ENCODE data around the gene NOX3.
"Not testable (repeated sequence)": the region's sequence is repeated elsewhere in the genome, so short reads cannot be mapped to it uniquely, and the experiment has no call there.

NOX3 gene, protein sequence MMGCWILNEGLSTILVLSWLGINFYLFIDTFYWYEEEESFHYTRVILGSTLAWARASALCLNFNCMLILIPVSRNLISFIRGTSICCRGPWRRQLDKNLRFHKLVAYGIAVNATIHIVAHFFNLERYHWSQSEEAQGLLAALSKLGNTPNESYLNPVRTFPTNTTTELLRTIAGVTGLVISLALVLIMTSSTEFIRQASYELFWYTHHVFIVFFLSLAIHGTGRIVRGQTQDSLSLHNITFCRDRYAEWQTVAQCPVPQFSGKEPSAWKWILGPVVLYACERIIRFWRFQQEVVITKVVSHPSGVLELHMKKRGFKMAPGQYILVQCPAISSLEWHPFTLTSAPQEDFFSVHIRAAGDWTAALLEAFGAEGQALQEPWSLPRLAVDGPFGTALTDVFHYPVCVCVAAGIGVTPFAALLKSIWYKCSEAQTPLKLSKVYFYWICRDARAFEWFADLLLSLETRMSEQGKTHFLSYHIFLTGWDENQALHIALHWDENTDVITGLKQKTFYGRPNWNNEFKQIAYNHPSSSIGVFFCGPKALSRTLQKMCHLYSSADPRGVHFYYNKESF

DNA sequence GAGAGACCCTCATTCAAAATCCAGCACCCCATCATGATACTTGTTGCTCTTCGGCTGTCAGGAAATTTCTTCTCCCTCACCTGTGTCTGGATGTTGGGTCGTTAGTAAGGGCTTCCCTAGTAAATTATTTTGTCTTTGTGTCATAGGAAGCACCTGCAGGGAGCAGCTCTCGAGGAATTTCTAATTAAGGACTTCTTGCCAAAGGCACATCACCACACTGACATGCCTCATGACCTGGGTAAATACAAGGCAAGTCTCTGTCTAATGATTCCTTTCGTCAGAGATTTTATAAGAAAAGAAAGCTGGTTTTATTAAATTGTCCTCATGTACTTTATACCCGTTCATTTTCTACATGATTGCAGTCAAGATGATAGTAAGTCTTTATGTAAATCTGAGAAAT, at the start of gene NOX3:
TSS of gene NOX3 (minus strand) at position 74 of the 400 bp plus-strand sequence. CDS start at position 35, 39 bp downstream.
- DNase-seq, result no peak

DNA sequence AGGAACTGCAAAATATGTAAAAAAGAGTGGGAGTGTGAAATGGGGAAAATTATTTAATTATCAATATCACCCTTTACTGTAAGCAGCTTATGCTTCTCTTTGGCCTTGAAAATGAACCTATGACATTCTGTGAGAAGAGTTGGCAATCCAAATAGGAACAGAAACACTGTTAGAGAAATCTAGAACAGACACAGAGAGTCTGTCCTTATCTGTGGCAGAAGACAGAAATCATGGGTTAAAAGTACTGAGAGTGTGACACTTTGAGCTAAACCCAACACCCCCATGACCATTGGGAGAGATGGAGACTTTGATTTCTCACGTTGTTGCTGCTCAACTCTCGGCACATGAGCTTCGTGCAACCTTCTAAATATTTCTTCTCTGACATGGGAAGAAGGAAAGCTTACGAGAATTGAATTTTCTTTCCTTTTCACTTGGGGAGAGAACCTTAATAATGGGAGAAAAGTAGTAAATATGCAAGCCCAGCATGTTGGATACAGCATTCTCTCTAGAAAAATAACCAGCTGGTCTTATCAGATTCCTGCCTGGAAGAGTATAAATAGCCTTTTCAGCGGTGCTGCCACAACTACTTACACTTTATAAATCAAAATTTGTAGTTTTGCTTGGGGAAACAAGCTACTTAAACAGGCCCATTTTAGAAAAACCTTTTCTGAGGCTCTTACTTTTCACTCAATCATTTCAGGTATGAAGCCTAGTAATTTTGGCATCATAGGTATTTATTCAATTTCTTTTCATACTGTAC, 49.4 kb upstream of the NOX3 start:
- DNase-seq, result no peak

DNA sequence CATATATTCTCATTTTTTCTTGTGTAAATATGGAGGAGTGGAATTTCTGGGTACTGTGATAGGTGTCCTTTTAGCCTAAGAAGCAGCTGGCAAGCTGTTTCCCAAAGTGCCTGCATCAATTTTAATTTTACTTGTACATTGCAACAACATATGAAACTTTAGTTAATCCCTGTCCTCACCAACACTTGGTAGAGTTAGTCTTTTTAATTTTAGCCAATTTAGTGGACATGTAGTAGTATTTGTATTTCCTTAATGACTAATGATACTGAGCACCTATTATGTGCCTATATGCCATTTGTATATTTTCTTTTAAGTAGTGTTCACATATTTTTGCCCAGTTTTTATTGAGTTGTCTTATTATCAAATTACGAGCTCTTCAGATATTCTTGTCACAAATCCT, 46.8 kb upstream of the NOX3 start:
- no peak for DNase-seq

DNA sequence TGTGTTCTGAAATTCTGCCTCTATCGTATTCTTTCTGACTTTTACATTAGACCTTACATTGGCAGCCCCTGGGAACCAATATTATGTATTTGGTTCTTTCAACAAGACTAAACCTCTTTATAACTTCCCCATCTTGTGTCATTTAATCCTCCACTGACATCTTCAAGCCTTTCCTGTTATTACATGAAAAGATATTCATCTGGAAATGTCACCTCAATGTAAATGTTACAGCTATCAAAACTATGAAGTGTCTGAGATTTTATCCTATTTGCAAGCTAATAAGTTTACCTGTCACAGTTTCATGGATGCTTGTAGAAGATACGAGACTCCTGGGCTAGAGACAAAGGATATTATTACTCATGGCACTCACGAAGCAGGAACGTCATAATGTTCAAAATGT, 43.9 kb upstream of the NOX3 start:
- DNase-seq, result no peak

DNA sequence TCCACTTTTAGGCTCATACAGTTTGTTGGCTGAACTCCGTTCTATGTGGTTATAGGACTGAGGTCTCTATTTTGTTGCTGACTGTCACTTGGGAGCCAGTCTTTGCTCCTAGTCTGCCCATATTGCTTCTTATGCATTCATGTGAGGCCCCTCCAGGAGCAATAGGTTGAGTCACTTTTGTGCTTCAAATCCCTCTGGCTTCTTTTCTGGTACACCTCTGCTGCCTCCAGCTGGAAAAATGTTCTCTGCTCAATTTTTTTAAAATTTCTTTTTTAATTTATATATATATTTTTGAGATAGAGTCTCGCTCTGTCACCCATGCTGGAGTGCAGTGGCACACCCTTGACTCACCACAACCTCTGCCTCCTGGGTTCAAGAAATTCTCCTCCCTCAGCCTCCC, 42.7 kb upstream of the NOX3 start:
- no peak for DNase-seq

DNA sequence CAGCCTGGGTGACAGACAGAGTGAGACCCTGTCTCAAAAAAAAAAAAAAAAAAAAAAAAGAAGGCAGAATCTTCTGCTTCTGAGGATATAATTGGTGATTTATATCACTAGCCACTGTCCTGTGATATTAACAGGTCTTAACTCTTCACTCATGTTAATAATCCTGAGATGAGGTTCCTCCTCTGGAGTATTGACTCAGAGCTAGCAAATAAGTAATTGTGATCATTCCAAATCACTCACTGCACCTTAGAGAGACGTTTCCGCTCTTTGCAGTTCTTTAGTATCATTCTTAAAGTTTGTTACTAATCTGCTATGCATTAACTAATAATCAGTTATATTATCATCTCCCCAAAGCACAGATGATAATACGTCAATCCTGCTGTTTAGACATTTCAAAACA, 41.6 kb upstream of the NOX3 start:
- DNase-seq, result no peak

DNA sequence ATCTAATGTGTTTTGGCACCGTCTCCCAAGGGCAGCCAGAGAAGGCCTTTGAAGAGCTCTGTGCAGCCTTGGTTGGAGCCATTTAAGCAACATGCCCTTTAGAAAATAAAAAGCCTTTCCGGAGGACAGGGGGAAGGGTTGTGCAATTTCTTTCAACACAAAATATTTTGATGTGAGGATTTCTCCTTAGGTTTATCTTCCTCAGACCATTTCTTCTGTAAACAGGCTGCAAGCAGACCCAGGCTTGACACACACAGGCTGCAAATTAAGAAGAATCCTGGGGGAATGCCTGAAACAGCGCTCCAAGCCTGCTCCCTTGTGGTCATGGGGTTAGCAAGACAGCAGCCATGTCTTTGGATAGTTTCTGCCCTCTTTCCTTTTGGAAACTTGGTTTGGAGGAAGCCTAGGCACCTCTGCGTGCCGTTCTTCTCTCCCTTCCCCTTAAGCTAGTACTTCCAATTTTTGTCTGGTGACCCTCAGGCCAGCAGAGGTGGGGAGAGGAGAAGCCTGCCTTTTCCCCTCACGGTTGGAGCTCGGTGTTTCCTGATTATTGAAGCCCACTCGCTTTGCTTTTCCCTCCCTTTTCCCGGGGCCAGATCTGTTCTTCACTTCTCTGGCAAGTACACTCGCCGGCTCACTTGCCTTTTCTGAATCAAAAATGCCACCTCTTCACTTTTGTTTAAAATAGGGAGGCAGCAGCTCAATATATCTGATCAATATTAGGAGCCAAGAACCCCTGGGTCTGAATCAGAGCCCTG, 39.6 kb upstream of the NOX3 start:
- no peak for DNase-seq

DNA sequence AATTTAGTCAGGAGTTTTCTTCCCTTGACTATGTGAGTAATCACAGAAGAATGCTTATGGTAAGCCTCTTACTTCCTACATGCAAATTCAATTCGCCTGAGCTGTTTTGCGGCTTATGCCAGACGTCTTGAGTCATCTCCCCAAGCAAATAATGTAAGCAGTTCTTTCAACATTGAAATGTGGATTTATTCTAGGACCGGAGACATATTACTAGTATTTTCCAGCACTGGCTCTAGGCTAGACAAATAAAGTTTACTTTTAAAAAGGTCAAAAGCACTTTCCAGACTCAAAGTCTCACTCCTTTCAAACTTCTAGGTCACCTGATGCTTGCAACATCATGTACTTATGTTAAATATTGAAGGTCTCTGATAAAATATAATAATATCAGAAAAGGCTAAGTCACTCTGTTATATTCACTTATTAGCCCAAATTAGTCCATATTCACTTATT, 38.1 kb upstream of the NOX3 start:
- DNase-seq, result no peak

DNA sequence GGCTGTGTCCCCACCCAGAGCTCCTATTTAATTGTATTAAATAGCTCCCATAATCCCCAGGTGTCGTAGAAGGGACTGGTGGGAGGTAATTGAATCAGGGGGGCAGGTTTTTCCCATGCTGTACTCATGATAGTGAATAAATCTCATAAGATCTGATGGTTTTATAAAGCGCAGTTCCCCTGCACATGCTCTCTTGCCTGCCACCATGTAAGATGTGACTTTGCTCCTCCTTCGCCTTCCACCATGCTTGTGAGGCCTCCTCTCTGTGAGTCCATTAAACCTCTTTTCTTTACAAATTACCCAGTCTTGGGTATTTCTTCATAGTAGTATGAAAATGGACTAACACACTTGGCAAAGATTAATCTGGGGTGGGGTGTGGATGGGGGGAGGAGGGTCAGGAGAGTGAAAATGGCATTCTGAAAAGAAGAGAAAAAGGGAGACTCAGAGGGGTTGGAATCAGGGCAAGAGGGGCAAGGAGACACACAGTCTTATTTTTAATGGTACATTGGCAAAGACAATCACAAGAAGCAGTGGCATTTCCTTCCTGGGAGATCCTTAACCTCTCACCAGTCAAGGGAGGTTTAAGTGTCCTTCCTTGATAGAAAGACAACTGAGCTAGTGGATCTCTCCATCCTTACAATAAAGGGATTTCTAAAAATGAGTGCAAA, 37.5 kb upstream of the NOX3 start:
- DNase-seq, result no peak

DNA sequence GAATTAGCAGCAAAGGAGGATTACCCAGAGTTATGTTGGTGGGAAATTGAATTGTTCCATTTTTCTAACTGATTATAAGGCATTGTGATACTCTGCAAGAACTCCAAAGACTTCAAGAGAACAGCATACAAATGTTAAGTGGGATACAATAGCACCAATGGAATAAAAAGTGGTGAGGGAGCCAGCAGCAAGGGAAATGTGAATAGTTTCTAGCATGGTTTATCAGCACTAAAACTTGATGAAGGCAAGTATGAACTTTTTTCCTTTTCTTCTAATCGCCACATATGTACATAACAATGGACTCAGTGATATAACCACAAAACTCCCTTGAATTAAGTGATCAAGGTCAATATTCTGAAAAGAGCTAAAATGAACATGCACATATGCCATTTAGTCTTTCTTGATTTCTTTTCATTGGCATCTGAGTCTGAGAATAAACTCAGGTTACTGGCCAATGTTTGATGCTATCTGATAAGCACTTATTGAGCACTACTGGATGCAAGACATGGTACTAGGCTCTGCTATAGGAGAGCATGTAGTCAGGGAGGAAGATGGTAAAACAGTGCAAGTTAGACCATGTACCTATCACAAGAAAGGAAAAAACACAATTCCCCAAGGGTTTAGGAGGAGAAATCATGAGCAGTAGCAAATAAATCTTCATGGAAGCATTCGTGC, 36.6 kb upstream of the NOX3 start:
- DNase-seq, result no peak

DNA sequence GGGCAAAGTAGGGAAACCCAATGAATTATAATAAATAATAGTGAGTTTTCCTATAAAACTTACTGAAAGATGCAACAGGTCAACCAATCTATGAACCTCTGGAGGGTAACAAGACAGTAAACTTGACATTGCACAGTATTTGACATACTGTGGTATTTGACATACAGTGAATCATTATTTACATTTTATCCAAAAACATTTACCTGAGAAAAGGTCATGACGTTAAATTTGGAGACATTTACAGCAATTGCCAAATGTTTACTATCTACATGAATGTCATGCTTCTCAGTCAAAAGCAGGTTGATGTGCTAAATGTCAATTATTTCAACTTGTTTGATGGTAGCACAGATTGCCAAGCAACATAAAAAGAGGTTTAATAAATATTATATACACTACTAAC, 35.8 kb upstream of the NOX3 start:
- DNase-seq, result no peak

DNA sequence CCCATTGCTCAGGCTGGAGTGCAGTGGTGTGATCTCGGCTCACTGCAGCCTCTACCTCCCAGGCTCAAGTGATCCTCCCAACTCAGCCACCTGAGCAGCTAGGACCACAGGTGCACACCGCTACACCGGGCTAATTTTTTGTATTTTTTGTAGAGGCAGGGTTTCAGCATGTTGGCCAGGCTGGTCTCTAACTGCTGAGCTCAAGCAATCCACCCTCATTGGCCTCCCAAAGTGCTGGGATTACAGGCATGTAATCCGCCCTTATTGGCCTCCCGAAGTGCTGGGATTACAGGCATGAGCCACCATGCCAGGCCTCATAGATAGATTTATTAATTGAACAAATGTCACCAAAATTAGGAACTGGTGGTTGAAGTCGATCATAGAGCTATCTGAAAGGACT, 32.6 kb upstream of the NOX3 start:
- DNase-seq, result not testable (repeated sequence)

DNA sequence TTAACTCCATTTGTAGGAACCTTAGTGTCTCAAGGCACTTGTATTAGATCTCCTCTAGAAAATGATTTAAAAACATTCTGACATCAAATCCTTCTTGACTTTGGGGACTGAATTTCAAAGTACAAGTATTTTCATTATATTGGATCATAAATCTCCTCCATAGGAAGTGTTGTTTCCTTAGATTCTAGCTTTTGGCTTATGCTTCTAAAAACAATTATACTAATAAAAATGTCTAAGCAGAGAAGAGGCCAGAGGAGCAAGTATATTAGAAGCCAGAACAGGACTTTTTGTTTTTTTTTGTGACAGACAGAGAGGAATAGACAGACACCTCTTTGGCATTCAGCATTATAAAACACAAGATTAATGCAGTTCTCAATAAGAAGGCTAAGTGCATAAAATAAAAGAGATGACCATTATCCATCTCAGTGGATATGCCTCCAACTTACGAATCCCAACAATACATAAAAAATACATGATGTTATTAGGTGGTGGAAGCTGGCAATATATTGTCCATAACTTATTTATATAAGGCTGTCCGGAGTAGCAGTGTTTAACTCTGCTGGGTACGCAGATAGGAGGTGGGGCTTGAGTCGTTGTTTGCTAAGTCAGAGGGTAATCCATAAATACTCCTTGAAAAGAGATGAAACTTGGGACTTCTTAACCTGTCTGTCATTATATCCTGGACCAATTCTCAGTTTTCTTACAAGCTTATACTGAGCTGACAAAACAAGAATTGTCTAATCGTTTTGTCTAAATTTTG, 31.9 kb upstream of the NOX3 start:
- DNase-seq, result no peak

DNA sequence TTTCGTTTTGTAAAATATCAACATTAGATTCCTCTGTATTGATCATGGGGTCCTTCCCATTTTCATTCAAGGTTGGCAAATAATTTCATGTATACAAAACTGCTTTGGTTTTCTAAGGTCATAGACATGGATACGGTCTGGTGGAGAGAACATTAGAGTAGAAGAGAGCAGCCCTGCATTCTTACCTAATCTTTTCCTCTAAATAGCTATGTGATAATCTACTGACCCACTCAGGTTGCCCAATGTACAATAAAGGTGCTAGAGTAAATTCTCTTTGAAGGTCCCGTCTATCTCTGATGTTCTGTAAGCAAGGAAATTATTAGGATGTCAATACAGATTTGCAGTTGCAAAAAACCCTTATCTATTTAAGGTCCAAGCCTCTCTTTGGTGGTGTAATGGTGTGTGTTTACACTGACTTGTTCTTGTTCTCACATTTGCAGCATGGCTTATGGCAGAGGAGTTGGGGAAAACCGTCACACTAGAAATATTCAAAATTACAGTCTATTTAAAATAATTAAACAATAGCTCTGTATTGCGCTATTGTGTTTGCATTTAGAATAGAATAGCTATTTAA, 31.2 kb upstream of the NOX3 start:
- no peak for DNase-seq

DNA sequence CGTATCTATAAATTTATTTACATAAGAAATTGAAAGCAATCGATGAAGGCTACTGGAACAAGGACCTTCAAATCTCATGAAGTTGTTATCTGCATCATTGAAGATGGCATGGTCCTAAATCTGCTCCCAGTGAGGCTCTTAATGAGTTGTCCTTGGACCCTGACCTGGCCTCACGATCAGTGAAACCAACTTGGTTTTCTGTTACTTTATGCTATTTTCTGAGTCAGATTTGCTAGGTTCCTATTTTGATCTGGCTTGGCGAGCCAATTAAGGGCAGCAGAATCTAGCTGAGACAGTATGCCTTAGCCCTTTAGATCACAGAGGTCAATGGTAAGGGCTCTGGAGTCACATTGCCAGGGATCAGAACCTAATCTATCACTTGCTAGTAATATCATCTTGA, 30.1 kb upstream of the NOX3 start:
- no peak for DNase-seq

DNA sequence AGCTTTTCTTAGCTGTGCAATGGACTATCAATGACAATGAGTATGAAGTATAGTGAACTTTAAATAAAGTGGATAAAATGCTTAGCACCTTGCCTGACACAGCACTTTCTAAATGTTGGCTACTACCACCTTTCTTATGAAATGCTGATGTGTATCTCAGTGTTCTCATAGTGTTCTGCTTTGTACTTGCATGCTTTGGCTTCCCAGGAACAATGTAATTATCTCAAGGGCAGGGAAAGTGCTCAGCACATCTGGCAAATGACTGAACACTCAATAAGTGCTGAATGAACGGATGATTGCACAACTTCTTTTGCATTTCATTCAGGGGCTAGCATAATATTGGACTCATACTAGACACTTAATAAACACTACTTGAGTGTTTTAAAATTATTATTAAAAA, 28.2 kb upstream of the NOX3 start:
- no peak for DNase-seq

DNA sequence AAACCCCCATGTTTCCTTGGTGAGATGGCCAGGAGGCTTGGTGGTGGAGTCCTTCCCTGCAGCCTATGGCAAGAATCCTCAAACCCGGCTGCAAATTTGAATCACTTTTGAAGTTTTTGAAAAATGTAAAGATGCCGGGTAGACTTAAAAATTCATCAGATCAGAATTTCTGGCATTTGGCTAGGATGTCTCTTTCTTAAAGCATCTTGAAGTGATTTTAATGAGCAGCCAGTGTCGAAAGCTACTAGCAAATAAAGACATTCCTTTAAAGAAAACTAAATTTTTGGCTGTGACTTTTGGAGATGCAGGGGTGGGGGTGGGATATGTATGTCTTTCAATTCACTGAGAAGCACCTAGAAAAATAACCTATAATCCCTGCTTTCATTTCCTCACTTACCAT, 25.6 kb upstream of the NOX3 start:
- no peak for DNase-seq

DNA sequence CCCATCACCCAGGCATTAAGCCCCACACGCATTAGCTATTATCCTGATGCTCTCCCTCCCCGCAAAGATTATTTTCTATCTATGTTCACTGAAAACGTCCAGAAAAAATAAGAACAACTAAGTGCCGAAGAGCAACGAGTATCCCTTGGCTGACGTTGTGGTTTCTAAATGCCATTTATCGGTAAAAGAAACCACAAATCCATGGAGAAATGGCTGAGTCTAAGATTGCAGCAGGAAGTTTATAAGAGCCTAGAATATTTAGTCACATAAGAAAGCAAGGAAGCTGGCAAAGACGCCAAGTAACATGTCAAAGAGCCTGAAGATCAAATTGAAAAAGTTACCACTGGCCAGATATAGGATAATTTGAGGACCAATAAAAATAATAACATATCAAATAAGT, 18.1 kb upstream of the NOX3 start:
- DNase-seq, result no peak

DNA sequence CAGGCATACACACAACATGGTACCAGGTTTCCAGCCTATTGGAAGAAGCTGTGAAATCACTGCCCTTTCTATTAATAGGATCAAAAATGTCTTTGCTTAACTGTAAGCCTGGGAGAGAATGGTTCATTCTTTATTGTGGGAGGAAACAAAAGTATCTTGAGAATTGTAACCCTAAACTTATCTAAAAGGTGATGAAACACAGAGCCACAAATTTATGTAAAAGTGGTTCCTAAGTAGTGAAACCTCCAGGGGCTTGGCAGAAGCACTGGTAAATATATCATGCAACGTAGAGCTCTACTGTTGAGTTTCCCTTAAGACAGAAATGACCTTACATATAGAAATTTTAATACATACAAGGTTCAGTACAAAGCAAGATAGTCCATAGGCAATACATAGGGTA, 17.2 kb upstream of the NOX3 start:
- DNase-seq, result no peak

DNA sequence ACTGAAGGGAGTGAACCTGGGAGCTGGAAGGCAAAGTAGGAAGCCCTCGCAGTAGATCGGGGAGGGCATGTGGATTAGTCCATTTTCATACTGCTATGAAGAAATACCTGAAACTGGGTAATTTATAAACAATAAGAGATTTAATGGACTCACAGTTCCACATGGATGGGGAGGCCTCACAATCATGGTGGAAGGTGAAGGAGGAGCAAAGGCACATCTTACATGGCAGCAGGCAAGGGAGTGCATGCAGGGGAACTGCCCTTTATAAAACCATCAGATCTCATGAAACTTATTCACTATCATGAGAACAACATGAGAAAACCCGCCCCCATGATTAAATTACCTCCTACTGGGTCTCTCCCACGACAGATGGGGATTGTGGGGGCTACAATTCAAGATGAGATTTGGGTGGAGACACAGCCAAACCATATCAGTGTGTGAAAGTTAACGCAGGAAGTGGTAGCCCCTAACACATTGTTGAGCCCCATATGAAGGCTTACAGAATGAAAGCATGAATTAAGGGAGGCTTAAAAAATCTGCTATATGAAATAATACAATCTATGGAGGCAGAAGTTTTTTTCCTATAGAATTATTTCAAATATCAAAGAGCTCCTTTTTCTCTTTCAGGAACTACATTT, 15.5 kb upstream of the NOX3 start:
- not testable (repeated sequence) for DNase-seq

All from activated effector memory CD4-positive, alpha-beta T cell treated with anti-CD3 and anti-CD28 coated beads, Interleukin-2, amount 50 U/mL, for 16 hours (primary cell).